HL-60/S4 treated with retinoic acid at 250 ng/mL for 4 days and 3 days (cell line): Measurements from ENCODE around the gene POLR3GL.

ENCODE experiments used
- in situ Hi-C: fragments of 300-500 bp; cut with MboI; formaldehyde crosslinking; loops from 2 replicates; pipeline ENCODE4 v1.7.0; 2022; ENCODE audit warnings: low sequenced_read_pairs

POLR3GL gene

DNA sequence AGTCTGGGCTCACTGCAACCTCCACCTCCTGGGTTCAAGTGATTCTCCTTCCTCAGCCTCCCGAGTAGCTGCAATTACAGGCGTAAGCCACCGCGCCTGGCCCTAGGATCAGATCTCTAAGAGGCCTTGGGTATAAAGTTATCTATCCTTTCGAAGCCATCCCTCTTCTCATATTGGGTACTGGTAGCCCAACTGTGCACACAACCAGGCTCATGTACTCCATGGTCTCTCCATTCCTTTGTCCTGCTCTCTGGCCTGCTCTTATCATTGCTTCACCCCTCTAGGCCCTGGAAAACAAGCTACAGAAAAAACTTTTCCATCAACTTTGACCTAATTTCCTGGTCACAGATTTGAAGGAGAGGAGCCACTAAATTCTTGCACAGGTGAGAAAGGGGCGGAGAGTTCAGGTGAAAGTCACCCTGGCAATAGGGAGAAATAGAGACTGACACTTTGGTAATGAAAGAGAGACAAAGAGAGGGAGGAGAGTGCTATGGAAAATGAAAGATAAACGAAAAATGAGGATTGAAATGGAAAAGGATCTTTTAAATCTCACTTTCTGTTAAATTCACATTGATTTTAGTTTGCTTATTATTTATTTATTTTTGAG, 25.9 kb downstream of the POLR3GL start:
- in situ Hi-C loops = no loop called here

GRCh38 chr1:145991735-145992412, 27.4 kb downstream of the POLR3GL start:
- in situ Hi-C loops = no loop called here

DNA sequence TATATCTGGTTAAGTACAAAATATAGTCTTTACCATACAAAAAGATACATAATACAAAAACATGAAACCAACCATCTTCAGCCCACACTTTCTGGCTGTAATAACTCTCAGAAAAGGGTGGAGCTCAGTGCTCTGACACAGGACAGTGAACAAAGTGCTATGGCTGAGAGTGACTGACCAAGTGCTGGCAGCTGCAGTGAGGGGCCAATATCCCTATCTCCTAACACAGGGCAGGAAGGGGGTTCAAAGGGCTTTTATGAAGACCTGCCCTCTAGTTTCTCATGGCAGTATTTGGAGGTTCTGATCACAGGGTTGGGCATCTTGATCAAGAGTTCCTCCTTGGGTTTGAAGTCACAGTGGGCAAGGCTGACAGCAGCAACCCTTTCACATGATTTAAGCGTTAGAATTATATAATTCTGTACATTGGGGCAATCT, 28.0 kb downstream of the POLR3GL start:
- in situ Hi-C loops = no loop called here

DNA sequence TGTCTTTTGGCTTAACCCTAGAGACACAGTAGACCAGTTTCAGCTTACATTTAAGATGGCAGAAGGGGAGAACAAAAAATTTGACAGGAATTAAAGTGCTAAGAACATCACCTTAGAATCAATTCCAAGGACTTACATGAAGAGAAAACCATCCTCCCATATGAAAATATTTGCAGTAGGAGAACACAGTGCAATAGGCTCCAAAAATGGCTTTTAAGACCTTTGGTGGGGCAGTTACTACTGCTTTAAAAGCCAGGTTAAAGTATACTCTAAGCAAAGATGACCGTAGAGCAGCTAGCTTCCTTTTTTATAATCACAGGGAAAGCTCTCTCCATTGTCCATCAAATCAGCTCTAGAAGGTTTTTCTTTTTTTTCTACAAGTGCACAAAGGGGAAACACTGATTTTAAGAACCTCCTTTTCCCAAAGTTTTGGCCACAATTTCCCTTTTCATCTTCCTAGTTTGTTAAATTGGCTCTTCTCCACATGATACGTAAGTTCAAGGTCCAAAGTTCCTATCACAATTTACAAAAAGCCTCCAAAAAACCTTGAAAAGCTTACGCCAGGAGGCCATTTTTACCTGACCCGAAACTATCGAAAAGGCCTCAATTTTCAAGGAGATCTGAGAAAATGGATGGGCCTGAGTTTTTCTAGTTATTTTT, 28.6 kb downstream of the POLR3GL start:
- in situ Hi-C loops = no loop called here

- in situ Hi-C loops = no loop called here
These were observed 29.3 kb downstream of the POLR3GL start for GRCh38 chr1:145993618-145994390.

DNA sequence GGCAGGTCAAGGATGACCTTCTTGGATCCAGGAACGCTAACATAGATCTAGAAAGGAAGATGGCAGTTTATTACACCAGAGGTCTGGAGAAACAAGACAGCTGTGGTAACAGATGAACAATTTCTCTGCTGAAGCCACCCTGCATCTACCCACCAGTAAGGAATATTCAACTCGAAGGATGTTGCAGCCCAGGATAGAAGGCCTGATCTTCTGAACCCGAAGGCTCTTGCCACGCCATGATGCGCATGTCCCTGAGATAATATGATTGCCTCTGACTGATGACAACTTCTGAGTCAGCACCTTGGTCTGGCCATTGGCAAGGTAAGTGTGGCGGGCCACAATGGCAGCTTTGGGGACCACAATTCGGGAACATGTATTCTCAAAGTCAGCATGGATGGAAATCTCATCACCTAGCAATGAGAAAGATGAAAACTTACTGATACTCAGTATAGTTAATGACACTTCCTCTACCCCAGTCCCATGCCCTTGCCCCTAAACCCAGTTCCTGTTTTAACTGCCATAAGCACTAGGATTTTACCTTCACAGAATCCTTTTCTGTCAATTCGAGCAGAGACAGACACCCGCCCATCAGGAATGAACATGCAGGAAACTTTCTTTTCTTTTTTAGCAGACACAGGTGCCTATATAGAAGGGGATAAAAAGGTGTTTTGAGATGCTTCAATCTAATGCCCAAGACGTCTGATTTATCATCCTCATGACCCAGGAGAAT, 30.1 kb downstream of the POLR3GL start:
- in situ Hi-C loops = no loop called here

GRCh38 chr1:145995148-145995881, 30.8 kb downstream of the POLR3GL start:
- in situ Hi-C loops = no loop called here

GRCh38 chr1:145995964-145996432, 31.5 kb downstream of the POLR3GL start:
- in situ Hi-C loops = no loop called here

DNA sequence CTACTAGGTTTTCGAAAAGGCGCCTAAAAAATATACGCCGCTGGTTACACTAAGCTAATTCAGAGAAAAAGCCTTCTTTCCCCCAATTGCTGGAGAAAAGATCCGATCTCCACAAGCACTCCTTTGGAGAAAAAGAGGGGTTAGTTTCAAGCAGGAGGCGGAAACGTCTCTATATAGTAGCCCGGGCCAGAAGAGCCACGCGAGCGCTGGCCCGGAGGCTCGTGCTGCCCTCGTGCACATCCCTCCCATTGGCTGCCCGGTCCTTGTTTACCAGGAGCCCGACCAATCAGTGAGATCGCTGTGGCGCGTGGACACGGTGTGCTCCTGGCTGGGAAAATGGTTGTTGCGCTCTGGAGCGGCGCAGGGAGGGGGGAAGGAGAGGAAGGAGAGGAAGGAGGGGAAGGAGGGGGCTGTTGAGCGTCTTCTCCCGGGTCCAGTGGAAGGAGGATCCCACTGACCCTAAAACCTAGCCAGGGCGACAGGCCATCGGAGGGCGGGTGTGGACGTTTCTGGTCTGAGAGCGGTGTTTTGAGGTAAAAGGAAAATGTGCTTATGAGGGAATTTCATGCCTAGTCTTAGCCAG, 32.0 kb downstream of the POLR3GL start, which contains the start of gene TXNIP:
TXNIP (minus strand) TSS at position 147 of the 583 bp plus-strand sequence. CDS start 313 bp downstream, outside the sequence.
- in situ Hi-C loops = no loop called here

GRCh38 chr1:145997016-145997717, 32.7 kb downstream of the POLR3GL start:
- in situ Hi-C loops = no loop called here

DNA sequence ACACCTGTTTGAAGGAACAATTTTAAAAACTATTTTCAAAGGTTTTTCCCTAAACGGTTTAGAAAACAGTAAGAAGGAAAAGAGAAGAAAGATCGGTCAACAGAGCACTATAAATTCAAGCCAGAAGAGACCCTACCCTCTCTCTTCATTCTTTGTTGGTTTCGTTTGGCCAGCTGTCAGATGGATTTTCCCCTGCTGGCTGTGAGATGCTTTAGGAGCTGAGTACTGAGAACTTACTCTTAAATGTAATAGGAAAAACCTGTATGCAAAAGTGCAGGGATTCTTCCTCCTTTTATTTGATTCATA, 33.2 kb downstream of the POLR3GL start:
- in situ Hi-C loops = no loop called here

DNA sequence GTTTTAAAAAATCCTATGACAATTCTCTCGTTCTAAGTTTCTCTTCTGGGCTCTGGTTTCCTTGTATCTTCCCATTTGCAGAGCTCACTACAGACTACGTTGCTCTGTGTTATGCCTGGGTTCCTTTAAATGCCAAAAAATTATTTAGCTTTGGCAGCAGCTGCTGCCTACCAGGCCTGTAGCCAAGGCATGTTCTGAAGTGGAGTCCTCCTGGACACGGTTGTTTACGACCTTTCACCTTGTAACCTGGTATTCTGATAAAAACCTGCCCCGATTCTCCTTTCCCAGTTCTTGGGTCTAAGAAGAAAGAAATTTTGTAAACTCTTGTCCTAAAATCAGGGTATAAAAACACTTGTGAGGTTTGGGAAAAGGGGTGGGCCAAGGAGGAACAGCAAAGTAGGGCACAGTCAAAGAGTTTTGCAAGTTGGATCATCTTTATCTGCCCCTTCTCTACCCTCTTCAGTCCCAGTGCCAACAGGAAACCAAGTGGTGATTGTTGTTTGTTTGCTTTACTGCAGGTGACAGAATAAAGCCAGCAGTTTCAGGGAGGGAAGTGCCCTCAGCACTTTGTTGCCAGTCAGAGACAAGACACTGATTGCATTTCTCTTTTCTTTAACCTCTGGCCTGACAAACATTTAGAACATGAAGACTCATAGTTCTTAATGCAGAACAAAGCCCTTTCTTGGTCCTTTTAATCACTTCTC, 35.0 kb downstream of the POLR3GL start:
- in situ Hi-C loops = no loop called here

- in situ Hi-C loops = no loop called here
These were observed 37.2 kb downstream of the POLR3GL start for GRCh38 chr1:146001709-146002108.

DNA sequence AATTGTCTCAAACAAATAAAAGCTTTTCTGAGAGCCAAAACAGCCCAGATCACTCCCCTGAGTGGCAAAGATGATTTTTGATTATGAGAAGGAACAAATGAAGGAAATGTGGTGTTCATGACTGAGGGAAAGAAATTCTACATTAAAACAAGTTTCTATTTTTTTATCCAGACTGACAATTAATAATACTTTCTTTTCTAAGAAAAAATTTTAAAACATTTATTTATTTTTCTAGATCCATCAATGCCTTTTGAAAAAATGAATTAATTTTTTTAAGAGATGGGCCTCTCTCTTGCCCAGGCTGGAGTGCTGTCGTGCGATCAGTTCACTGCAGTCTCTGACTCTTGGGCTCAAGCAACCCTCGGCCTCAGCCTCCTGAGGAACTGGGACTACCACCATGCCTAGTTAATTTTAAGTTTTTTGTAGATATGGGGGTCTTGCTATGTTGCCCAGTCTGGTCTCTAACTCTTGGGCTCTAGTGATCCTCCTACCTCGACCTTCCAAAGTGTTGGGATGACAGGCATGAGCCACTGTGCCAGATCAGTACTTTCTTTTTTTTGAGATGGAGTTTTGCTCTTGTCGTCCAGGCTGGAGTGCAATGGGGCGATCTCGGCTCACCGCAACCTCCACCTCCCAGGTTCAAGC, 43.1 kb downstream of the POLR3GL start:
- in situ Hi-C loops = no loop called here

GRCh38 chr1:146010126-146010738, 45.7 kb downstream of the POLR3GL start:
- in situ Hi-C loops = loop anchor here (10.0 kb wide), 1 partner anchor 155 kb away; the partner anchor contains the start of gene PIAS3

DNA sequence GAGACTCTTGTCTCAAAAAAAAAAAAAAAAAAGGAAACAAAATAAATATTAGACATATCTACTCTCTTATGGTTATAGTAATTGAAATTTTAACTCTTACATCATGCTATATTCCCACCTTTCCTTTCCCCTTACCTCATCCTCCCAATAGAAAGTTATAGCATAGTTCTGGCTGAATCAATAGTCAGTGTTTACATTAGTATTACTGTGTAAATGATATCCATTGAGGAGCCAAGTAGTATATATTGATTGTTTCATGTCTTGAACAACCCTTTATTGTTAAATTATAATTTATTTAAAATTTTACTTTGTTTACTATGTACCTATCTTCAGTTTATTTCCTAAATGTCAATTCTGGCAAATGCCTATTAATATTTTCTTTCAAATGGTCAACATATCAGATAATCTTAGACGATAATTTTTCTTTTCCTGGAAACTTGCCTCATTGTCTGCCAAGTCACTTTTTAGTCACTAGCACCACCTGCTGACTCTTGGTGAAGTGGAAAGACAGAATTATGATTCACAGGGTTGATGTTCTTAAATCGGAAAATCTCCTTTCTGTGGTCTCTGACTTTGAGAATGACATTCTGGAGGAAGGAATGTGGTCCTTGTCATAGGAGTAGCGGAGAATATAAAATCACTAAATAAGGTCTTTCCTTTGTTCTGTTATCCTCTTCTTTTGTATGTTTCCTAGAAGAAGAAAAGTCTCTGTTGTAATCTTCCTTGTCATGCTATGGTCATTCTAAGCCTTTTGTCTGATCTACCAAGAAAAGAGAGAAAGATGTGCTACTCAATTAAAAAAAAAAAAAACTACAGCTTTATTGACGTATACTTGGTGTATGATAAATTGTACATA, 48.4 kb downstream of the POLR3GL start:
- in situ Hi-C loops = loop anchor here (10.0 kb wide), 1 partner anchor 158 kb away; the partner anchor contains the start of gene PIAS3
